ENCODE measurements around the gene MTMR10. TPM values are rescaled to one million over a fixed set of nuclear protein-coding genes. Genes with fewer than 3 reads are reported as not detected.

The MTMR10 gene
- total RNA-seq, 2 donors from 2014 or later = 14.5 to 22.3 TPM

DNA sequence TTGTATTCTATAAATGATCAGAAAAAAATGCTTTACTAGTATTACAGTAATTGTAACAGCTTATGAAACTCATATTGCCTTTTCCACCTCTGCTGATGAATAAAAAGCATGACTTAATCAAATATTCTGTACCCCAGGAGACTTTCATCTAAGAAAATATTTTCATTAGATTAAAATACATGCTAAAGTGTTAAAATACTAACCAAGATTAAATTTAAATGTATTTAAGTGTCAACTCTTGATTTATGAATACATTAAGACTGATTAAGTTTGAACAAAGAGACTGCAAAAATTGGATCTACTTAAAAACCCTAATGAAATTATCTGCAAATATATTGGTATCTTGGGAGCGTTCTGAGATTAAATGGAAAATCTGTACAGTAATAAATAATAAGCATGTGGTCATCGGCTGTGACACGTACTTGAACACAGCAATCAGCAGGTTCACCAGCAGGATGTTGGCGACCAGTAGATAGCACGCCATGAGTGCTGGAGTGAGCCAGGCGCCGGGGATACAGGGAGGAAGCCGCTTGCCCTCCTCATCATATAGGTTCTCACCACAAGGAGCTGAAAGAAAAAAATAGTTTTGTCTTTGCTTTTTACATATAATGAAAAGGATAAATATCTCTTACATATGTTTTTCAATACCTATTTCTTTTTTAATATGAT, 36.6 kb upstream of the MTMR10 start:
- Histone ChIP-seq H3K4me3 (no peak overlapping the region), H3K9me3 (no peaks in the 10 kb centered on the region), H3K4me1 (peaks cover 6% of the 10 kb centered on the region), H3K27me3 (no peaks in the 10 kb centered on the region), H3K36me3 (replicated peaks in 1 of 2; ENCODE audit: insufficient read depth in 1 of 2, low read depth in 2 of 2) (no peaks in the 10 kb centered on the region), H3K27ac (no peak overlapping the region)
- intact Hi-C loops (cut with DNase I) = no loop called here
- no peak for ATAC-seq
- TF ChIP-seq CTCF (IDR thresholded peaks at IDR 0.05) (no peak), POLR2A (IDR thresholded peaks at IDR 0.05) (no peak)
- 68 to 86% methylated on average over 8 of the region's 8 CpGs for WGBS, 2 donors
- DNase-seq = no peak

- no peaks in the 10 kb centered on the region for H3K9me3 ChIP-seq
- H3K36me3 ChIP-seq (replicated peaks in 1 of 2; ENCODE audit: insufficient read depth in 1 of 2, low read depth in 2 of 2) = no peaks in the 10 kb centered on the region
- H3K4me1 ChIP-seq = peaks cover 8% of the 10 kb centered on the region
- no peaks in the 10 kb centered on the region for H3K27me3 ChIP-seq
- intact Hi-C loops (cut with DNase I) = no loop called here
- 85 to 92% methylated on average over 25 of the region's 25 CpGs for WGBS, 2 donors
- no peak for DNase-seq
- no peak overlapping the region for H3K4me3 ChIP-seq
- no peak for TF ChIP-seq POLR2A (IDR thresholded peaks at IDR 0.05)
- TF ChIP-seq CTCF (IDR thresholded peaks at IDR 0.05) = no peak
- no peak overlapping the region for H3K27ac ChIP-seq
- ATAC-seq = no peak
These were observed 34.6 kb upstream of the MTMR10 start for GRCh38 chr15:31025996-31026395.

DNA sequence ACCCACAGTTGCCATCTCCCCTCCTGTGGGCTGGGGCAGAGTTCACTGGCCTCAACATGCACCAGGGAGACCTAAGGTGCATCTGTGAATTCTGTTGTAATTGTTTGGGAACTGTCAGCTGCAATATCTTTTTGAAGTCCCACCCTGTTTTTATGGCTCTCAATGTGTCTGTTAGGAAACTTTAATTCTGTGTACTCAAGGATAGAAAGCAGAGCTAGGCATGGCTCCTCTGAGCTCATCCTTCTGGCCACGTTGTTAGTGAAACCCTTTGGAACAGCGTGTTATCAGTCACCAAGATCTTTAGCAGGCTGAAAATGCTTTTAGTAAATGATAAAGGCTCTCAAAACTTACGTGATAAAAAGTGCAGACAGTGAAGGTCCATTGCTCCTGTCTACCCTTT, 33.6 kb upstream of the MTMR10 start:
- Histone ChIP-seq H3K36me3 (replicated peaks in 1 of 2; ENCODE audit: insufficient read depth in 1 of 2, low read depth in 2 of 2) (no peaks in the 10 kb centered on the region), H3K4me1 (peaks cover 8% of the 10 kb centered on the region), H3K4me3 (no peak overlapping the region), H3K27ac (peak overlapping the region in 2 of 4 donors; percentile 52 to 72), H3K27me3 (no peaks in the 10 kb centered on the region), H3K9me3 (no peaks in the 10 kb centered on the region)
- ATAC-seq (no peak), DNase-seq (no peak)
- intact Hi-C loops (cut with DNase I) = no loop called here
- 32 to 36% methylated on average over 3 of the region's 3 CpGs for WGBS, 2 donors
- no peak for TF ChIP-seq CTCF (IDR thresholded peaks at IDR 0.05)
- TF ChIP-seq POLR2A (IDR thresholded peaks at IDR 0.05) = no peak

GRCh38 chr15:31024330-31024729, 32.9 kb upstream of the MTMR10 start:
- Histone ChIP-seq H3K4me1 (peaks cover 8% of the 10 kb centered on the region), H3K27me3 (no peaks in the 10 kb centered on the region), H3K9me3 (no peaks in the 10 kb centered on the region), H3K36me3 (replicated peaks in 1 of 2; ENCODE audit: insufficient read depth in 1 of 2, low read depth in 2 of 2) (no peaks in the 10 kb centered on the region), H3K4me3 (no peak overlapping the region), H3K27ac (peak overlapping the region in 3 of 4 donors; percentile 2 to 72 (median 52))
- no peak for TF ChIP-seq POLR2A (IDR thresholded peaks at IDR 0.05)
- no peak for TF ChIP-seq CTCF (IDR thresholded peaks at IDR 0.05)
- DNase-seq = peak in 2 of 4 donors; percentile 21 to 38
- intact Hi-C loops (cut with DNase I) = no loop called here
- ATAC-seq = peak; percentile 79
- 35 to 36% methylated on average over 5 of the region's 5 CpGs for whole genome bisulfite sequencing, 2 donors

DNA sequence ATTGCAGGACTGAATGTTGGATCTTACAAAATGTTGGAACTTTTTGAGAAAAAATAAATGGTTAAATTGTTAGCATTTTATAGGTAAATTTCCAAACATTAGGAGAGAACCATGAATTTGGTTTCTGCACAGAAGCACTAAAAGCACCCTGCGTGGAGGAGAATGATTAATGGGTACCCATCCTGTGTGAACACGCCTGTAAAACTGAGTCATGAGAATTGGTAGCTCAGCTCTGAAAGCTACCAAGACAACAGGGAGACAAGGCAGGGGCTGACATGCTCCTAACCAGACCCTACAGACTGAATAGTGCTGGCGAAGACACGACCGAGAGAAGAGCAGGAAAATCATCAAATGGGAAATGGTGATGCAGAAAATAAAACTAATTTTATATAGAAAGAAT, 32.4 kb upstream of the MTMR10 start:
- no peaks in the 10 kb centered on the region for H3K27me3 ChIP-seq
- H3K4me1 ChIP-seq = peaks cover 8% of the 10 kb centered on the region
- TF ChIP-seq POLR2A (IDR thresholded peaks at IDR 0.05) (no peak), CTCF (IDR thresholded peaks at IDR 0.05) (no peak)
- H3K27ac ChIP-seq = peak overlapping the region in 3 of 4 donors; percentile 2 to 72 (median 52)
- ATAC-seq = no peak
- no peak overlapping the region for H3K4me3 ChIP-seq
- H3K9me3 ChIP-seq = no peaks in the 10 kb centered on the region
- intact Hi-C loops (cut with DNase I) = no loop called here
- no peak for DNase-seq
- no peaks in the 10 kb centered on the region for H3K36me3 ChIP-seq (replicated peaks in 1 of 2; ENCODE audit: insufficient read depth in 1 of 2, low read depth in 2 of 2)
- 79 to 86% methylated on average over 5 of the region's 5 CpGs for WGBS, 2 donors
